GM21825 (cell line): ENCODE results near the gene PIN1.

Experiments
- ATAC-seq: cut with Tn5 transposase; IDR thresholded peaks from one replicate; pipeline ENCODE4 v1.9.1; 2021; ENCODE audit warnings: mild to moderate bottlenecking, moderate library complexity; ENCODE audit not compliant: unreplicated experiment

The PIN1 gene

DNA sequence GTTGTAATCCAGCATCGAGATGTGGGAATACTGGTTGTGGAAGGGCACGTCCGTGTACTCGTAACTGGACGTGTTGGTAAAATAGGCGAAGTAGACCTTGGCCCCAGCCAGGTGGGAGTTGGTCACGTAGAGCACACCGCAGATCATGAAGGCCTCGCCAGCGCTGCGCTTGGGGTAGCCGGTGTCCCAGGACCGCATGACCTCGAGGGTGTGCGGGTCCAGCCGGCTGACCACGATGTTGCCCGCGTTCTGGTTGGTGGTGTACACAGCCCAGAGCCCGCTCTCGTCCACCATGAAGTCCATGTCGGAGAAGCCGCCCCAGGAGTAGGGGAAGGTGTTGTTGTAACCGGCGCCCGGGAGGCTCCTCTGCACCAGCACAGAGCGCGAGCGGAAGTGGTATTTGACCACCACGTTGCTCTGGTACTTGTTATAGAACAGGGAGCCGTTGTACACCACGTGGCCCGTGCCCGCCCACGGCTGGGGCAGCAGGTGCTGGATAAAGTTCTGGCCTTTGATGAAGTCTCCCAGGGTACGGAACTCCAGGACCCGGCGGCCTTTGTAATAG, 19.2 kb downstream of the PIN1 start:
- ATAC-seq, result no peak

DNA sequence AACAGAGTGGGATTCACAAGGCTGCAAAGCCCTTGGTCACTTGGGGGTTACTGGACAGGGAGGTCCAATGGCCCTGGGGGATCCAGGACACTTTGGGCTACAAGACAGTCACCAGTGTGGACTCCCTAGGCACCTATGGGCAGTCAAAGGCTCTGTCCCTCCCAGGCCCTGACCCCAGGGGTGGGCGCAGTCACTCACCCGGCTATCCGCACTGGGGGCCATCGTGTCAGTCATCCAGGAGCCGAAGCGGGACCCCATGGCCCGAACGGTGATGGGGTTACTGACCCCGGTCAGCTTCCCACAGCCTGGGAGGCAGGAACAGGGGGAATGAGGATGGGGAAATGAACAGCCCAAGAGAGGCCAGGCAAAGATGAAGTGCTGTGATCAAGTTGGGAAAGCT, 21.5 kb downstream of the PIN1 start:
- ATAC-seq, result no peak

DNA sequence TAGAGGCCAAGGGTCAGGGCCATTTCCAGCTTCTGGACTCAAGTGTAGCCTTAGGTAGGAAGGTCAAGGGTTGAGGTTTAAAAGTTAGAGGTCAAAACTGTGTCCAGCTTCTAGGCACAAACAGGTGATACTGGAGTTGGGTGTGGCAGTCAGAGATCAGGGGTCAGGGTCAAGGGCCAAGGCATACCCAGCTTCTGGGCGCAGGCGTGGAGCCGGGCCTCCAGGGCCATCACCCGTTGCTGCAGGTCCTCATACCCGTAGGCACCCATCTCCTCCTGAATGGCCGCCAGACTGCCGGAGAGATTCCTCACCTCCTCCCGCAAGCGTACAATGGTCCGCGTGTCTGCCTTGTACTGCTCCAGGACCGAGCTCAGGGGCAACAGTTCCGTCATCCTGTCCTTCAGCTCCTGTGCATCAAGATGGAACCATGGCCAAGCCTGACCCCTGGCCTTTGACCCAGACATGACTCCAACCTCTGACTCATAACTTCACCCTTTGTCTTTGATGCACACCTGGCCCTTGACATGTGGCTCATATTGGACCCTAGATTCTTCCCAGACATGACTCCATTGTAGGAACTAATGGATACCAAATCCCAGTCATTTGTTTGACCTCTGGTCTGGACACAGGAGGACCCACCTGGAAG, 22.1 kb downstream of the PIN1 start:
- no peak for ATAC-seq

DNA sequence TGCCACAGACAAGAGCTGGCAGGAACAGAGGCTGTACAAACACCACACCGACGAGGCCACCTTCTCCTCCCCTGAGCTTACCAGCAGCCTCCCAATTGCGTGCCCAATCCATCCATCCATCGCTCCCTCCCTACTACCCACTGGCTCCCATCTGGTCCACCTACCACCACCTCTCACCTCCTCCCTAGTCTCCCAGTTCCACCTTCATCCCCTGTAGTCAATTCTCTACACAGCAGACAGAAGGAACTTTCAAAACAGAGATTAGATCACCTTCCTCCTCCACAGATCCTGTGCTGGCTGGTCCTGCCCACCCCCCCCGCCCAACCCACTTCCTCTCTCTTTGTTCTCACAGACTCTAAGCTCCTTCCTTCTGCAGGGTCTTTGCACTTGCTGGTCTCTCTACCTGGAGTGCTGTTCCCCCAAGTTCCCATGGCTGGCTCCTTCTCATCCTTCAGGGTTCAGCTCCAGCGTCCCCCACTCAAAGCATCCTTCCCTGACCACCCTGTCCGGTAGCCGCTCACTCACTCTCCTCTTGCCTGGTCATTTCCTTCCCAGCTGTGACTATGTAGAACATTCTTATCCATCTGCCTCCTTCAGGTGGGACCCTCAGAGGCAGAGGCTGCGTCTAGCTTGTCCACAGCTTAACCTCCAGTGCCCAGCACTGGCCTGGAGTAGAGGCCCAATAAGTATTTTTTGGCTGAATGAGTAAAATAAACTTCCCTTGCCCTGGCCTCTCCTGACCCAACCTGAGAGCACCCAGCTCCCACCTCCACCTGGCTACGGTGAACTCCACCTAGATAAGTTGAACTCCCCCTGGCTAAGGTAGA, 23.0 kb downstream of the PIN1 start:
- ATAC-seq, result no peak

DNA sequence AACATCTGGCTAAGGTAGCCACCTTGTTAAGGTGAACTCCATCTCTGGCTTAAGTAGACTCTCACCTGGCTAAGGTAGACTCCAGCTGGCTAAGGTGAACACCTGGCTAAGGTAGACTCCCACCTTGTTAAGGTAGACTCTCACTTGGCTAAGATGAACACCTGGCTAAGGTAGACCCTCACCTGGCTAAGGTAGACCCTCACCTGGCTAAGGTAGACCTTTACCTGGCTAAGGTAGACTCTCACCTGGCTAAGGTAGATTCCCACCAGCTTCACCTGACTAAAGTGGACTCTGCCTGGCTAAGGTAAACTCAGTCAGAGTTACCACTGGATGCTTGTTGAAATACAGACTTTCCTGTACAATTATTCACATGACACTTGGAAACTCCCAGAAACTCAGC, 23.6 kb downstream of the PIN1 start:
- no peak for ATAC-seq

DNA sequence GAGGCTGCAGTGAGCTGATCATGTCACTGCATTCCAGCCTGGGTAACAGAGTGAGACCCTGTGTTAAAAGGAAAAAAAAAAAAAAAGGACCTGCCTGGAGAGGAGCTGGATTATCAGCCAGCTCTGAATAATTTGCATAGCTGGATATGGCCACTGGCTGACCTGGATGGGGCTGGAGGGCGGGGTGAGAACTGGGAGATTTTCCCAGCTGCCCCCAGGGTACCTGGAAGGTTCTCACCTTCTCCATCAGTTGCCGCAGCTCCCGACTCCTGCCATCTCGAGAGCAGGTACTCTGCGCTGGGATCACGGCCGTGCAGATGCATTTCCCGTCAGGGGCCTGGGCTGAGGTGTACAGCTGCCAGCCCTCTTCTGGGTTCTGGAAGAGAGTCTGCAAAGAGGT, 25.3 kb downstream of the PIN1 start:
- ATAC-seq, result no peak

DNA sequence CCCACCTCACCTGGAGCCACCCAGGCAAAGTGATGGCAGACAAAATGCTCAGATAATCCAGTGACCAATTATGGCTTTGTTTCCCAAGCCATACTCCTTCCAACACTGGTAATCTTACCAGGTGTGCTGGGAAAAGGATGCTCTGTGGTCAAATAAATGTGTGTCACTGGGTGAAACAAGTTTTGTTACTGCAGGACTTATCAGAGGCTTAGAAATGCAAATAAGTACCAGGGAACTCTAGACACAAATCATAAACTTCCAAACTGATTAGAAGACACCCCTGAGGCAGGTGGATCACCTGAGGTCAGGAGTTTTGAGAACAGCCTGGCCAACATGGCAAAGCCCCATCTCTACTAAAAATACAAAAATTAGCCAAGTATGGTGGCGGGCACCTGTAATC, 26.4 kb downstream of the PIN1 start:
- no peak for ATAC-seq

DNA sequence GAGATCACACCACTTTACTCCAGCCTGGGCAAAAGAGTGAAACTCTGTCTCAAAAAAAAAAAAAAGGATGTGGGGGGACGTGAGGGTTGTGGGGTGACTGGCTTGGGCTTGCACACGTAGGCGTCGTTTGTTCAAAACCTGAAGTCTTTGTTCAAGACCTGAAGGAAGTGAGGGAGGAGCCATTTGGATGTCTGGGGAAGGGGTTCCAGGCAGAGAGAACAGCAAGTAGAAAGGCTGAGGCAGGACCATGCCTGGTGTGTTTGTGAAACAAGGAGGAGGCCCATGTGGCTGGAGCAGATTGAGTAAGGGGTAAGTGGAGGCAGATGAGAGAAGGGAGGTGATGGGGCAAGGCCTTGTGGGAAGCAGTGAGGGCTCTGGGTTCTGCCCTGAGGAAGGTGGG, 27.8 kb downstream of the PIN1 start:
- no peak for ATAC-seq

DNA sequence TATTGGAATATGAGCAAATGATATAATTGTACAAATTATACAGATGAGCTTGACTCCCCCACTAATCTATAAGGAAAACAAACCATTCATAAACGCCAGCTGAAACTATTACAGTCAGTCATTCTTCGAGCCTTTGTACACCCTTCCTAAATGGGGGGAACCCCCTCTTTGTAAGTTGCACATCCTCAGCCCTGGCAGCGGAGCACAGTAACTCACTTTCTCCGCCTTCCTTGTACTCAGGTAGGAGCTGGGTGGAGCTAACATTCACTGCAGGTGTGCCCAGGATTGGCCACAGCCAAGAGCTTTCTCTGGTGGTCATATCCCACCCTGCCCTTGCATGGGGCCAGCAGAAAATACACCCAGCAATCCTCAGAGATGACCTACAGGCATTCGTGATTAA, 28.6 kb downstream of the PIN1 start:
- no peak for ATAC-seq

DNA sequence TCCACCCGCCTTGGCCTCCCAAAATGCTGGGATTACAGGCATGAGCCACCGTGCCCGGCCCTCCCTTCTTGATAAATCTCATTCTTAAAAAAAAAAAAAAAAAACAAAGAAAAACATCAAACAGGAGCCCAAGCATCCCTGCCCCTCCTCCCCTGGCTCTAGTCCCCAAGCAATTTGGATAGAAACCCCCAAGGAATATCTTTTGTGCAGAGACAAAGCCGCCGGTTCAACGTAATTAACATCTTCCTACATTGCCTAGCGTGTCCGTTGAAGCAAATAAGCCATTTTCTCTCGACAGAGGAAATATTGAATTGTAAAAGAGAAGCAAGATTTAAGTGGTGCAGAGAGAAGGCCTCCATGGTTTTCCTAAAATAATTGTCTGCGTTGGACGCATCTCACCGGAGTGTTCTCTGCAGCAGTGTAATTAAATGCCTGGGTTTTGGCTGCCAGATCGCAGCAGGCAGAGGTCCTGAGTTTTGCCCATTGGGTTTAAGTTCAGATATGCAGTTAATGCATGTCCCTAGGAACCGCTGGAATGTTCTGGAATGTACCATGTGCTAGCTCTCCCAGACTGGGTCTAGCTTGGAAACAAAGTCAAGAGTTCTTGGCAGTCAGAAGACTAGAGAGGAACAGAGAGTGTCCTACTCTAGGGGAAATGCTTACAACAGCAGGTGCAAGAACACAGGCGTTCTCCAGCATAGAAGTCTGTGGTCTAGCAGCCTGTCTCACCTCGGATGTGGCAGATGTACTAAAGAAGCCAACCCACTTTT, 30.8 kb downstream of the PIN1 start:
- no peak for ATAC-seq

DNA sequence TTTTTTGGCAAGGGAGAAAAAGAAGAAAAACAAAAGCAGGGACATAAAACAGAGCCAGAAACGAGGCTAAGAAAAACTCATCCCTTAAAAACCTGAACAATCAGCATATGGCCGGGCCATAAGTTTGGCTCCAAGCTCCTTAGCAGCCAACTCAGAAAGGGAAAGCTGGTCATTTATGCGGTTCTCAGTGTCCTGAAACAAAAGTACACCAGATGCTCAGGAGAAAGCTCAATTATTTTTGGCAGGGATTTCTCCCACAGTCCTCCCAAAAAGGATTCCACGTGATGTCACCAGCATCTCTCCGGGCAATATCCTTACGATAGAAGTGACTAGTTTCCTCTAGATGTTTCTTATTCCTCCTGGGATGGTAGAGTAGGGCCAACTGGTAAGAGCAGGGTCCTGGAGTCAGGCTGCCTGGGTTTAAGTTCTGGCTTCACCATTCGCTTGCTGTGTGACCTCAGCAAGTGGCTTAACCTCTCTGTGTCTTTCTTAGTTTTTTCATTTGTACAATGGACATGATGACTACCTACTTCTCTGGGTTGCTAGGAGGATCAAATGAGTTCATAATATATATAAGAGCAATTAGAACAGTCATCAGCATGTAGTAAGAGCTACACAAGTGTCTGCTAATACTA, 34.0 kb downstream of the PIN1 start:
- ATAC-seq, result no peak

DNA sequence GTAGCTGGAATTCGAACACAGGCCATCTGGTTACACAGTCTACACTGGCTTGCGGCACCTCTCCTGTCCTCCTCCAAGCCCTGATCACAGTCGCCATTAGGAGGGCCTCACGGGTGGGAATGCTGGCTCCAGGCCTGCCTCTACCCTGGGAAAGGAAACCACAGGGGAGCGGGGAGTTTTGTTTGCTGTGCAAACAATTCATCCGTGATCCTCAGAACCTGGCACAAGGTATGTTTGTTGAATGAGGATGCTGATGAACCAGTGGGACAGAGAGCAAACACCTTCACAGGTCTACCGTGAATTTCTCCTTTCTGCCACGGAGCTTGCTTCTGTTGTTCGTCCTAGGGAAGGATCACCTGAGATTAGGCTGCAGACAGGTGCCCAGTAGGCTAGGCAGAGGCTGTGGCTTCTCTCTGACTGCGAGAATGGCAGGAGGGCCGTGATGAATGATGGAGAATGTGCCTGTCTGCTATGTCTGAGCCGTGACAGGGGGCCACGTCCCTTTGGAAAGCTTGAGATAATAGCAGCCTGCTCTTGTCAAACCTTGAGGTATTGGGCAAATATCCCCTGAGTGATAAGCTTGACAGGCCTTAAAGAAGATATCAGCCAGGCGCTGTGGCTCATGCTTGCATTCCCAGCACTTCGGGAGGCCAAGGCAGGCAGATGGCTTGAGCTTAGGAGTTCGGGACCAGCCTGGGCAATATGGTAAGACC, 36.7 kb downstream of the PIN1 start:
- no peak for ATAC-seq

DNA sequence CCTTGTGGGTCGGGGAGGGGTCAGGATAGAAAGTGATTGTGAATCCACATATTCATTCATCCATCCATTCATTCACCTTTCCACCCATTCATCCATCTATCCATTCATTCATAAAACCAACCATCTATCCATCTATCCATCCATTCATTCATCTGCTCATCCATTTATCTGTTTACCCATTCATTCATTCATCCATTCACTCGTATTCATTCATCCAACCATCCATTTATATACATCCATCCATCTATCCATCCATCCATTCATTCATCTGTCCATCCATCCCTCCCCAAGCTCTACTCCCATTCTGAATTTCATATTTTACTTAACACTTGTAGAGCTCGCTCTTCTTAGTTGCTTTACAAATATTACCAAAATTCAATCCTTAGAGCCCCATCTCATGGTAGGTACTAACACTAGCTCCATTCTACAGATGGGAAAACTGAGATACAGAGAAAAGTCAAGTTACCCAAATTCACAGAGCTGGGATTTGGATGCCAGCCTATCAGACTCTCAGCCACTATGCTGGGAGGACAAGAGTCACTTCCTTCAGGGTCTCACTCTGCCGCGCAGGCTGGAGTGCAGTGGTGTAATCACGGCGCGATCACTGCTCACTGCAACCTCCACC, 37.6 kb downstream of the PIN1 start:
- ATAC-seq, result no peak

DNA sequence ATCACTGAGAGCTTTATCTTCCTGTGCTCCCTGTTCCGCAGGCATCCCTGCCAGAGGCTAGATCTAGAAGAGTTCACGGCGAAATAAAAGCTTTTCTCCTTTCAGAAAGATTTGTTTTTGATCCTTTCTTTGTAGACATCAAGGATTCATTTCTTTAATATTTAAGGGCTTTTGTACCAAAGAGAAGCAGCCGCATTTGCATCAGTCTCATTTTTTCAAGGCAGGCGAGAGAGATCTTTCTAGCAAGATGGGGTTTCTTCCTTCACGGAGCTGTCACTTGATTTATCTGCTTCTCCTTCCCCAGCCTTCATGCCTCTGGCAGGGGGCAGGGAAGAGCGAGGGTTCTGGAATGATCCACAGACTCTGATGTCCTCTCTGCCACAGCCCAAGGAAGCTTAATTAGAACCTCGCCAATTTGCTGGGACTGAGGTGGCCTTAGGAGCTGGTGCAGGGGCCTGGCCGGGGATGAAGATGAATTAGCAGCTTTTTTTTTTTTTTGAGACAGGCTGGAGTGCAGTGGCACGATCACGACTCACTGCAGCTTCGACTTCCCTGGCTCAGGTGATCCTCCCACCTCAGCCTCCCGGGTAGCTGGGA, 40.0 kb downstream of the PIN1 start:
- no peak for ATAC-seq

DNA sequence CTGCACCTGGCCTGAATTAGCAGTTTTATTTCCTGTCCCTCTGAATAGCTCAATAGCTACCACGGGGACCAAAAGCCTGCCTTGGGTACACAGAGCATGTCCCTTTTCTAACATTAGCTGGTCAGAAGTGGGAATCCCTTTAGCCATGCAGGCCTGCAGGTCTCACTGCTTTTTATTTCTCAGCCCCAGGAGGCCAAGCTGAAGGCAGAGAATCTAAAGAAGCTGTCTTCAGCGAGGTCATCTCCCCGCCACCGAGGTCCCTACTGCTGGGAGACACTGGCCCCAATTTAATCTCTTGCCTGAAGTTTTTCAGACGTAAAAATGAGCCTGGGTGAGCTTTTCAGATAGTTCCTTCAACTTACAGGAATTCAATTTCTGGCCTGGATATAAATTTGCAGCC, 40.7 kb downstream of the PIN1 start:
- no peak for ATAC-seq

DNA sequence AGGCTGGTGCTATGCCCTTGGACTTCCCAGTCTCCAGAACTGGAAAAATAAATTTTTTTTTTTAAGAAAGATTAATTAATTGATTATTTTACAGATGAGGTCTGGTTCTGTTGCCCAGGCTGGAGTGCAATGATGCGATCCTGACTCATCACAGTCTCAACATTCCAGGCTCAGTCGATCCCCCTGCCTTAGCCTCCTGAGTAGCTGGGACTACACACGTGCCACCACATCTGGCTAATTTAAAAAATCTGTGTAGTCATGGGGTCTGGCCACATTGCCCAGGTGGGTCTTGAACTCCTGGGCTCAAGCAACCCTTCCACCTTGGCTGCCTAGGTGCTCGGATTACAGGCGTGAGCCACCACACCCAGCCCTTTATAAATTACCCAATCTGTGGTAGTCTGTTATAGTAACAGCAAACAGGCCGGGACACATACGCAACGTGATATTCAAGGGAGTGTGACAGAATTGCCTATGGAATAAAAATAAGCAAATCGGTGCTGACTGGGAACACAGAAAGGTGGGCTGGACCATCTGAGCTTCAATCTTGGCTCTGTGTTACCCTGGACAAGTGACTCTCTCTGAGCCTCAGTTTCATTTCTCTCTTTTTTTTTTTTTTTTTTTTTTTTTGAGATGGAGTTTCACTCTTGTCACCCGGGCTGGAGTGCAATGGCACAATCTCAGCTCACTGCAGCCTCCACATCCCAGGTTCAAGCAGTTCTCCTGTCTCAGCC, 42.8 kb downstream of the PIN1 start:
- ATAC-seq, result no peak

DNA sequence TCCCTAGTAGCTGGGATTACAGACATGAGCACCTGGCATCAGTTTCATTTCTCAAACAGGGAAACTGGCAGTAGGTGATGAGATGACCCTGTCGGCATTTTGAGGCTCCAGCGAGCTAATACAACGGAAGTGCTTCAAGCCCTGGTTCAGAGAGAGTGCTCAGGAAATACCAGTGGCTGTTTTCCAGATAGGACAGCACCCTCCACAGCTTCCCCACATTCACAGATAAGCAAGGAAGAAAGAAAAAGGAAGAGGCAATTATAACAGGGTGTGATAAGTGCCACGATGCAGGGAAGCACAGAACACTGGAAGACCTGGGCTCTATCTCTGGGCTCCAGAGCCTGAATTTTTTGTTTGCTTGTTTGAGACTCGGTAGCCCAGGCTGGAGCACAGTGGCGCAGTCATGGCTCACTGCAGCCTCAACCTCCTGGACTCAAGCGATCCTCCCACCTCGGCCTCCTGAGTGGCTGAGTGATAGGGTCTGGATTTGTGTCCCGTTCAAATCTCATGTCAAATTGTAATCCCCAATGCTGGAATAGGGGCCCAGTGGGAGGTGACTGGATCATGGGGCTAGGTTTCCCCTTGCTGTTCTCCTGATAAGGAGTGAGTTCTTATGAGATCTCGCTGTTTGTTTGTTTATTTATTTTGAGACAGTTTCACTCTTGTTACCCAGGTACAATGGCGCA, 43.5 kb downstream of the PIN1 start:
- ATAC-seq, result no peak

DNA sequence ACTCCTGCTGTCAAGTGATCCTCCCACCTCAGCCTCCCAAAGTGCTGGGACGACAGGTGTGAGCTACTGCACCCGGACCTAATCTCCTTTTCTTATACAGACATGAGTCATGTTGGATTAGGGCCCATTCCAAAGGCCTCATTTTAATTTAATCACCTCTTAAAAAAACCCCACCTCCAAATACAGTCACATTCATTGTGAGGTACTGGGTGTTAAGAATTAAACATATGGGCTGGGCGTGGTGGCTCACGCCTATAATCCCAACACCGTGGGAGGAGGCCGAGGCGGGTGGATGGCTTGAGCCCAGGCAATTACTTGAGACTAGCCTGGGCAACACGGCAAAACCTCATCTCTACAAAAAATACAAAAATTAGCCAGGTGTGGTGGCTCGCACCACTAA, 46.6 kb downstream of the PIN1 start:
- no peak for ATAC-seq
